CD4-positive, alpha-beta T cell treated with Interleukin-6 for 4 hours (primary cell): Measurements from ENCODE around the gene PLA2G4C.

Experiments
- DNase-seq: peaks from one replicate; pipeline ENCODE4 v3.0.0-alpha.2; 2020; ENCODE audit warnings: mixed read lengths

PLA2G4C gene

GRCh38 chr19:48051335-48052033, 59.1 kb downstream of the PLA2G4C start:
- DNase-seq, result no peak

GRCh38 chr19:48044561-48044960, 66.1 kb downstream of the PLA2G4C start:
- DNase-seq, result no peak

- no peak for DNase-seq
Measured at GRCh38 chr19:48043675-48044258, 66.8 kb downstream of the PLA2G4C start, which contains the start of gene CABP5. CABP5 (minus strand) TSS chr19:48044079; CDS start chr19:48043922, 157 bp downstream.

- no peak for DNase-seq
Measured at GRCh38 chr19:48041877-48042580, 68.6 kb downstream of the PLA2G4C start.

- no peak for DNase-seq
Measured at GRCh38 chr19:48036765-48037164, 73.9 kb downstream of the PLA2G4C start.

- DNase-seq, result no peak
Measured at GRCh38 chr19:48033604-48034003, 77.0 kb downstream of the PLA2G4C start.

- no peak for DNase-seq
Measured at GRCh38 chr19:48030073-48030472, 80.5 kb downstream of the PLA2G4C start.

GRCh38 chr19:48029431-48029830, 81.2 kb downstream of the PLA2G4C start:
- no peak for DNase-seq

- no peak for DNase-seq
Measured at GRCh38 chr19:48025480-48025879, 85.1 kb downstream of the PLA2G4C start.

- no peak for DNase-seq
Measured at GRCh38 chr19:48023518-48023917, 87.1 kb downstream of the PLA2G4C start.

- DNase-seq, result no peak
Measured at GRCh38 chr19:48023011-48023410, 87.6 kb downstream of the PLA2G4C start.

- no peak for DNase-seq
Measured at GRCh38 chr19:48020686-48021085, 89.9 kb downstream of the PLA2G4C start.

- DNase-seq, result no peak
Measured at GRCh38 chr19:48010932-48011758, 99.5 kb downstream of the PLA2G4C start.

- DNase-seq, result no peak
Measured at GRCh38 chr19:48006762-48007161, 103.9 kb downstream of the PLA2G4C start.

- DNase-seq, result no peak
Measured at GRCh38 chr19:48004236-48004635, 106.4 kb downstream of the PLA2G4C start.

GRCh38 chr19:48000846-48001245, 109.8 kb downstream of the PLA2G4C start:
- no peak for DNase-seq

- no peak for DNase-seq
Measured at GRCh38 chr19:47998800-47999199, 111.8 kb downstream of the PLA2G4C start.
